Activated B cell treated with CpG ODN at 0.5 μM for 24 hours (primary cell): ENCODE data around the gene GDPGP1. TPM values are rescaled to one million over a fixed set of nuclear protein-coding genes. Genes with fewer than 3 reads are reported as not detected.
A peak's percentile ranks its signal among the peaks of the same experiment; 100 is the strongest.

Source experiments
- ATAC-seq: fragments of 200-7000 bp; cut with Tn5 transposase; one replicate; pipeline ENCODE4 v1.10.0; 2021; ENCODE audit warnings: low read depth, mild to moderate bottlenecking, moderate library complexity
- CTCF ChIA-PET: fragments of 350-600 bp; sonication (Branson Sonifier 250); formaldehyde crosslinking; loops from one replicate; lab custom pipeline; 2021; ENCODE audit warnings: antibody characterized with exemption; lab: Charles Lee
- POLR2A ChIA-PET: fragments of 350-600 bp; sonication (Branson Sonifier 250); formaldehyde crosslinking; loops from one replicate; lab custom pipeline; 2021; ENCODE audit warnings: antibody characterized with exemption; lab: Charles Lee
- DNase-seq: peaks from one replicate; pipeline ENCODE4 v3.0.0; 2022
- H3K27ac Mint-ChIP-seq: one replicate; pipeline ENCODE4 v1.8.0; 2020; ENCODE audit warnings: mixed read lengths
- H3K27me3 Mint-ChIP-seq: one replicate; pipeline ENCODE4 v1.8.0; 2021; ENCODE audit warnings: mixed read lengths
- H3K36me3 Mint-ChIP-seq: one replicate; pipeline ENCODE4 v1.8.0; 2021; ENCODE audit warnings: low read depth, mixed read lengths
- H3K4me1 Mint-ChIP-seq: one replicate; pipeline ENCODE4 v1.8.0; 2021; ENCODE audit warnings: mixed read lengths
- H3K4me3 Mint-ChIP-seq: one replicate; pipeline ENCODE4 v1.8.0; 2020; ENCODE audit warnings: mild to moderate bottlenecking, mixed read lengths
- H3K9me3 Mint-ChIP-seq: one replicate; pipeline ENCODE4 v1.8.0; 2020; ENCODE audit warnings: mixed read lengths
- intact Hi-C: fragments of 100-400 bp; cut with micrococcal nuclease; formaldehyde crosslinking; loops from one replicate; pipeline ENCODE4 v1.15.1; 2024
- total RNA-seq: library from RNA; stranded (reverse); gene quantifications from 2 replicates; pipeline ENCODE4 v1.2.3, GENCODE V29; 2022
- TF ChIP-seq, protein P1 (sequence below): fragments of 200-600 bp; IDR thresholded peaks from one replicate; pipeline ENCODE4 v1.8.0; 2022; ENCODE audit warnings: antibody characterized with exemption, mild to moderate bottlenecking

The GDPGP1 gene
- total RNA-seq, 1 donor from 2014 or later, result 6.2 TPM

DNA sequence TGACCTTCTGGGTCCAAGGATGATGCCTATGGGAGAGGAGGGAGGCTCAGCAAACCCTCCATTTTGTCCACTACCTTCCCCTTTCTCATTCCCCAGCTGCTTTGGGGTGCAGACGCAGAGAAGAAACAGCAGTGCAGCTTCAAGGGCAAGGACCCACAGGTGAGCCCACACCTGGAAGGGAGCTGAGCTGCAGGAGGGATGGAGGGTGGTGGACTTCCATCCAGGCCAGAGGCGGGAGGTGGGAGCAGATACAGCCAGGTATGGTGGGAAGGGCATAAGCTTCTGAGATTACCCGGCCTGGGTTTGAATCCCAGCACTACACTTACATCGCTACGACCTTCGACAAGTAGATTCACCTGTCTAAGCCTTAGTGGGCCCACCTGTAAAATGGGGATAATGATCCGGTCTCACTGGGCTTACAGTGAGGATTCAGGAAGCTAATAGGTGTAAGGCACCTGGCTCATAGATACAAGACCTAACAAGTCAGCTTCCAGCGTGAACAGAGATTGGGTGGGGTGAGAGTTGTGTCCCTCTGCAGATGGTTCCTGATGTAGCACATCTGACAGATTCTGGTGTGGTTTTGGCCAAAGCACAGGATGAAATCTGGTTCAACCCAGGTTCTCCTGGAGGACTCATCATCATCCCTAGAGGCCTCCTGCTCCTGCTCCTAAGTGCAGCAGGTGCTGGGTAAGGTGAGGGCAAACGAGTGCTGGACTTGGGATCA lies 16.2 kb upstream of the GDPGP1 start:
- peaks cover 52% of the 10 kb centered on the region for H3K36me3 Mint-ChIP-seq
- TF ChIP-seq, protein P1, sequence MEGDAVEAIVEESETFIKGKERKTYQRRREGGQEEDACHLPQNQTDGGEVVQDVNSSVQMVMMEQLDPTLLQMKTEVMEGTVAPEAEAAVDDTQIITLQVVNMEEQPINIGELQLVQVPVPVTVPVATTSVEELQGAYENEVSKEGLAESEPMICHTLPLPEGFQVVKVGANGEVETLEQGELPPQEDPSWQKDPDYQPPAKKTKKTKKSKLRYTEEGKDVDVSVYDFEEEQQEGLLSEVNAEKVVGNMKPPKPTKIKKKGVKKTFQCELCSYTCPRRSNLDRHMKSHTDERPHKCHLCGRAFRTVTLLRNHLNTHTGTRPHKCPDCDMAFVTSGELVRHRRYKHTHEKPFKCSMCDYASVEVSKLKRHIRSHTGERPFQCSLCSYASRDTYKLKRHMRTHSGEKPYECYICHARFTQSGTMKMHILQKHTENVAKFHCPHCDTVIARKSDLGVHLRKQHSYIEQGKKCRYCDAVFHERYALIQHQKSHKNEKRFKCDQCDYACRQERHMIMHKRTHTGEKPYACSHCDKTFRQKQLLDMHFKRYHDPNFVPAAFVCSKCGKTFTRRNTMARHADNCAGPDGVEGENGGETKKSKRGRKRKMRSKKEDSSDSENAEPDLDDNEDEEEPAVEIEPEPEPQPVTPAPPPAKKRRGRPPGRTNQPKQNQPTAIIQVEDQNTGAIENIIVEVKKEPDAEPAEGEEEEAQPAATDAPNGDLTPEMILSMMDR, result no peak
- no peak overlapping the region for H3K4me3 Mint-ChIP-seq
- H3K27me3 Mint-ChIP-seq, result no peaks in the 10 kb centered on the region
- ATAC-seq (no peak), DNase-seq (no peak)
- ChIA-PET CTCF (interaction anchor here (0.7 to 9.9 kb wide), 11 partner anchors 8 to 75 kb away, joined by 3 to 130 read pairs (median 4); partner anchors contain the start of genes CIB1, GDPGP1 and SEMA4B), POLR2A (interaction anchor here (0.6 to 7.3 kb wide), 8 partner anchors 16 to 140 kb away, joined by 3 to 144 read pairs (median 4); partner anchors contain the start of genes CIB1, GDPGP1 and SEMA4B)
- peaks cover 82% of the 10 kb centered on the region for H3K4me1 Mint-ChIP-seq
- intact Hi-C loops, result no loop called here
- no peaks in the 10 kb centered on the region for H3K9me3 Mint-ChIP-seq
- H3K27ac Mint-ChIP-seq, result peak overlapping the region; percentile 95

DNA sequence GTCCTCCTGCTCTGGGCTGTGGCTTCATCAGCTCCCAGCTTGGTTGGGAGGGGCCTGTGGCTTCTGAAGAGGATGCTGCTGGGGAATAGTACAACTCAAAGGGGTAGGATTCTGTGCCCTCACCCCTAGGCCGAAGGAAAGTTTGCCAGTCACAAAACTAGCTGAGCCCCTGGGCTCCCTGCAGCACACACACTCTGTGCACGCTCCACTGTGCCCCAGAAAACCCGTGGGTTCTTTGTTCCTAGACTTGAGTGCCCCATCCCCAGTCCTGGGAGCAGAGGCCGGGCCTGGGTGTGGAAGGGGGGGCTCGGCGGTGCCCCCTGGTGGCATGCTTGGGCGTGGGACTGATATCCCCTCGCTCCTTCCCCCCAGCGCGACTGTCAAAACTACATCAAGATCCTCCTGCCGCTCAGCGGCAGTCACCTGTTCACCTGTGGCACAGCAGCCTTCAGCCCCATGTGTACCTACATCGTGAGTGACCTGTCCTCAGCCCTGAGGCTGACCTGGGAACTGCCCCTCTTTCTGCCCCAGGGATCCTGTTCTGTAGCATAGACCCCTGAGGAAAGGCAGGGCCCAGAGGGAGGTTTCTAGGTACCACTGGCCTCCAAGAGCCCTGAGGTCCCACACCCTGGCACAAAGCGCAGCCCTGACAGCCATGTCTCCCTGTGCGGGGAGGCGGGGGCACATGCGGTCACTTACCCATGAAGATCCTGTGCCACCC lies 14.4 kb upstream of the GDPGP1 start:
- POLR2A ChIA-PET, result interaction anchor here (0.6 to 3.9 kb wide), 7 partner anchors 12 to 626 kb away, joined by 5 to 29 read pairs (median 5); partner anchors contain the start of genes CIB1, GDPGP1 and SEMA4B
- Mint-ChIP-seq H3K27me3 (no peaks in the 10 kb centered on the region), H3K4me1 (peaks cover 64% of the 10 kb centered on the region), H3K9me3 (no peaks in the 10 kb centered on the region), H3K36me3 (peaks cover 66% of the 10 kb centered on the region), H3K27ac (peak overlapping the region; percentile 95), H3K4me3 (no peak overlapping the region)
- CTCF ChIA-PET, result interaction anchor here (0.6 to 9.9 kb wide), 8 partner anchors 8 to 79 kb away, joined by 3 to 130 read pairs (median 6); partner anchors contain the start of genes CIB1, GDPGP1 and SEMA4B
- DNase-seq (peak; percentile 70), ATAC-seq (peak; percentile 77)
- TF ChIP-seq, protein P1, result no peak
- intact Hi-C loops, result loop anchor here (1.0 kb wide), 7 partner anchors 12 to 479 kb away; partner anchors contain the start of gene NGRN

DNA sequence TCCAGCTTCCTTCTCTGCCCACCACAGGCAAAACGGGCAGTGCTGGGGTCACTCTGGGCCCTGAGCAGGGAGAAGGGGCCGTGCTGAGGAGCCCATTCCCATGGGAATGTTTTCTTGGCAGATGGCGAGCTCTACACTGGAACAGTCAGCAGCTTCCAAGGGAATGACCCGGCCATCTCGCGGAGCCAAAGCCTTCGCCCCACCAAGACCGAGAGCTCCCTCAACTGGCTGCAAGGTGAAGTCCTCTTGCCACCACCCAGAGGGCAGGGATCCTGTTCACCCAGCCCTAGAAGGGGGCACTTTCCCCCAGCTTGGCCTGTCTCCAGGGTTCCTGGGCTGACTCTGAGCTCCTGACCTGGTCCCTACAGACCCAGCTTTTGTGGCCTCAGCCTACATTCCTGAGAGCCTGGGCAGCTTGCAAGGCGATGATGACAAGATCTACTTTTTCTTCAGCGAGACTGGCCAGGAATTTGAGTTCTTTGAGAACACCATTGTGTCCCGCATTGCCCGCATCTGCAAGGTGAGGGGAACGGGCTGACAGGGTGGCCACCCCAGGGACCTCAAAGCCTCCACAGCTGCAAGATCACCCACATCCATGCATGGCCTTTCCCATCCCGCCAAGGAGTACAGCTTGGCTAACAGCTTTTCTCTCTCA lies 12.6 kb upstream of the GDPGP1 start:
- intact Hi-C loops, result no loop called here
- POLR2A ChIA-PET, result interaction anchor here (1.2 to 2.7 kb wide), 5 partner anchors 12 to 59 kb away, joined by 3 to 11 read pairs (median 9); partner anchors contain the start of genes CIB1, GDPGP1, NGRN and SEMA4B
- H3K9me3 Mint-ChIP-seq, result no peaks in the 10 kb centered on the region
- ATAC-seq, result peak; percentile 43
- DNase-seq, result no peak
- CTCF ChIA-PET, result interaction anchor here (0.6 to 9.9 kb wide), 15 partner anchors 11 to 134 kb away, joined by 3 to 130 read pairs (median 4); partner anchors contain the start of genes CIB1, GDPGP1, NGRN and SEMA4B
- no peaks in the 10 kb centered on the region for H3K27me3 Mint-ChIP-seq
- H3K36me3 Mint-ChIP-seq, result peaks cover 78% of the 10 kb centered on the region
- peaks cover 49% of the 10 kb centered on the region for H3K4me1 Mint-ChIP-seq
- no peak overlapping the region for H3K4me3 Mint-ChIP-seq
- H3K27ac Mint-ChIP-seq, result peak overlapping the region; percentile 56
- TF ChIP-seq, protein P1, result no peak

DNA sequence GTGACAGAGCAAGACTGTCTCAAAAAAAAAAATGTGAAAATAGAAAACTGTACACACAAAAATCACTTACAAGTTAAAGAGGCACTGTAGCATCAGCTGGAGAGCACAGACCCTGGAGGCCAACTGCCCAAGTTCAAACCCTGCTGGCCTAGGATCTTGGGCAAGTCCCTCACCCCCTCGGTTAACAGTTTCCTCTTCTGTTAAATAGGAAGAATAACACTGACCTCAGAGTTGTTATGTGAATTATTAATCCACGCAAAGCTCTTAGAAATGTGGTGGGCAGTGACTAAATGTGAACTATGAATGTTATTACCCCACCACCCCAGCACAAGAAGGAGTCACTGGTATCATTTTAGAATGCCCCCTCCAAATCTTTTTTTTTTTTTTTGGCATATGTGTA lies 11.5 kb upstream of the GDPGP1 start:
- ATAC-seq (no peak), DNase-seq (no peak)
- TF ChIP-seq, protein P1, result no peak
- H3K9me3 Mint-ChIP-seq, result no peaks in the 10 kb centered on the region
- H3K4me1 Mint-ChIP-seq, result peaks cover 37% of the 10 kb centered on the region
- POLR2A ChIA-PET, result interaction anchor here (0.7 to 2.7 kb wide), 4 partner anchors 9 to 71 kb away, joined by 3 to 11 read pairs (median 4); partner anchors contain the start of genes CIB1 and GDPGP1
- intact Hi-C loops, result no loop called here
- no peak overlapping the region for H3K4me3 Mint-ChIP-seq
- CTCF ChIA-PET, result interaction anchor here (0.7 to 9.9 kb wide), 6 partner anchors 10 to 79 kb away, joined by 3 to 130 read pairs (median 3); partner anchors contain the start of genes CIB1 and GDPGP1
- H3K27ac Mint-ChIP-seq, result peak overlapping the region; percentile 12
- H3K27me3 Mint-ChIP-seq, result no peaks in the 10 kb centered on the region
- peaks cover 81% of the 10 kb centered on the region for H3K36me3 Mint-ChIP-seq
